ENCODE measurements around the gene FAM20A. TPM values are rescaled to one million over a fixed set of nuclear protein-coding genes. Genes with fewer than 3 reads are reported as not detected.

Gene FAM20A
- total RNA-seq, 1 donor from 2014 or later, result 0.14 TPM

- no peak for TF ChIP-seq CTCF (IDR thresholded peaks at IDR 0.05; ENCODE audit: insufficient read depth, low read depth, low read length)
- no peak for TF ChIP-seq EZH2 (IDR thresholded peaks at IDR 0.05; ENCODE audit: insufficient read depth, low read length)
- H3K36me3 Mint-ChIP-seq (ENCODE audit: low read depth, unreplicated experiment), result peaks cover 4% of the 10 kb centered on the region
Observed at GRCh38 chr17:68556551-68556950, 44.6 kb downstream of the FAM20A start.

GRCh38 chr17:68544111-68544915 is 56.9 kb downstream of the FAM20A start:
- Mint-ChIP-seq H3K36me3 (ENCODE audit: low read depth, unreplicated experiment) (peaks cover 7% of the 10 kb centered on the region), H3K9me3 (ENCODE audit: unreplicated experiment) (peaks cover 4% of the 10 kb centered on the region), H3K4me3 (ENCODE audit: unreplicated experiment) (peak overlapping the region; percentile 63), H3K4me1 (ENCODE audit: low read depth, unreplicated experiment) (no peaks in the 10 kb centered on the region), H3K27ac (ENCODE audit: unreplicated experiment) (no peak overlapping the region), H3K27me3 (ENCODE audit: low read depth, unreplicated experiment) (no peaks in the 10 kb centered on the region)
- peaks cover under 1% of the 10 kb centered on the region for H3K36me3 ChIP-seq (ENCODE audit: insufficient read depth, low read length)
- no peak for FAIRE-seq
- no peak for TF ChIP-seq EZH2 (IDR thresholded peaks at IDR 0.05; ENCODE audit: insufficient read depth, low read length)
- no peaks in the 10 kb centered on the region for H3K4me1 ChIP-seq (ENCODE audit: insufficient read depth, low read length)
- no peak for DNase-seq (ENCODE audit: low read depth)
- no peaks in the 10 kb centered on the region for H3K27me3 ChIP-seq (ENCODE audit: insufficient read depth, low read length)
- peaks cover 3% of the 10 kb centered on the region for H4K20me1 ChIP-seq (ENCODE audit: insufficient read depth, low read length)
- no peaks in the 10 kb centered on the region for H3K9me3 ChIP-seq (ENCODE audit: insufficient read depth, low read depth, low read length)
- H2AFZ ChIP-seq (ENCODE audit: low read depth, low read length), result no peak overlapping the region
- H3K79me2 ChIP-seq (ENCODE audit: insufficient read depth, low read length), result no peaks in the 10 kb centered on the region
- no peak overlapping the region for H3K9ac ChIP-seq (ENCODE audit: low read length)
- H3K27ac ChIP-seq (ENCODE audit: low read depth, low read length), result no peak overlapping the region
- no peak overlapping the region for H3K4me3 ChIP-seq (ENCODE audit: insufficient read depth, low read depth, low read length)
- H3K4me2 ChIP-seq (ENCODE audit: low read length), result no peak overlapping the region

More at GRCh38 chr17:68556551-68556950, 44.6 kb downstream of the FAM20A start:
- Mint-ChIP-seq H3K27me3 (ENCODE audit: low read depth, unreplicated experiment) (no peaks in the 10 kb centered on the region), H3K9me3 (ENCODE audit: unreplicated experiment) (no peaks in the 10 kb centered on the region), H3K4me1 (ENCODE audit: low read depth, unreplicated experiment) (no peaks in the 10 kb centered on the region), H3K27ac (ENCODE audit: unreplicated experiment) (no peak overlapping the region), H3K4me3 (ENCODE audit: unreplicated experiment) (no peak overlapping the region)
- H3K4me1 ChIP-seq (ENCODE audit: insufficient read depth, low read length), result no peaks in the 10 kb centered on the region
- no peaks in the 10 kb centered on the region for H3K79me2 ChIP-seq (ENCODE audit: insufficient read depth, low read length)
- no peak overlapping the region for H2AFZ ChIP-seq (ENCODE audit: low read depth, low read length)
- H3K27ac ChIP-seq (ENCODE audit: low read depth, low read length), result no peak overlapping the region
- FAIRE-seq (no peak), DNase-seq (ENCODE audit: low read depth) (no peak)
- H3K4me3 ChIP-seq (ENCODE audit: insufficient read depth, low read depth, low read length), result no peak overlapping the region
- no peaks in the 10 kb centered on the region for H4K20me1 ChIP-seq (ENCODE audit: insufficient read depth, low read length)
- H3K36me3 ChIP-seq (ENCODE audit: insufficient read depth, low read length), result no peaks in the 10 kb centered on the region
- H3K9me3 ChIP-seq (ENCODE audit: insufficient read depth, low read depth, low read length), result no peaks in the 10 kb centered on the region
- no peak overlapping the region for H3K4me2 ChIP-seq (ENCODE audit: low read length)
- H3K27me3 ChIP-seq (ENCODE audit: insufficient read depth, low read length), result no peaks in the 10 kb centered on the region
- no peak overlapping the region for H3K9ac ChIP-seq (ENCODE audit: low read length)

GRCh38 chr17:68542698-68543463 is 58.3 kb downstream of the FAM20A start:
- Histone ChIP-seq H3K79me2 (ENCODE audit: insufficient read depth, low read length) (no peaks in the 10 kb centered on the region), H3K9me3 (ENCODE audit: insufficient read depth, low read depth, low read length) (no peaks in the 10 kb centered on the region), H3K27me3 (ENCODE audit: insufficient read depth, low read length) (no peaks in the 10 kb centered on the region), H4K20me1 (ENCODE audit: insufficient read depth, low read length) (peaks cover 6% of the 10 kb centered on the region), H3K4me2 (ENCODE audit: low read length) (no peak overlapping the region), H3K36me3 (ENCODE audit: insufficient read depth, low read length) (peaks cover 2% of the 10 kb centered on the region), H3K9ac (ENCODE audit: low read length) (no peak overlapping the region), H3K4me3 (ENCODE audit: insufficient read depth, low read depth, low read length) (no peak overlapping the region), H3K27ac (ENCODE audit: low read depth, low read length) (no peak overlapping the region), H2AFZ (ENCODE audit: low read depth, low read length) (no peak overlapping the region), H3K4me1 (ENCODE audit: insufficient read depth, low read length) (no peaks in the 10 kb centered on the region)
- FAIRE-seq (no peak), DNase-seq (ENCODE audit: low read depth) (no peak)
- Mint-ChIP-seq H3K27me3 (ENCODE audit: low read depth, unreplicated experiment) (no peaks in the 10 kb centered on the region), H3K4me3 (ENCODE audit: unreplicated experiment) (no peak overlapping the region), H3K9me3 (ENCODE audit: unreplicated experiment) (peaks cover 4% of the 10 kb centered on the region), H3K4me1 (ENCODE audit: low read depth, unreplicated experiment) (no peaks in the 10 kb centered on the region), H3K27ac (ENCODE audit: unreplicated experiment) (no peak overlapping the region), H3K36me3 (ENCODE audit: low read depth, unreplicated experiment) (peaks cover 7% of the 10 kb centered on the region)
- no peak for TF ChIP-seq EZH2 (IDR thresholded peaks at IDR 0.05; ENCODE audit: insufficient read depth, low read length)
- TF ChIP-seq CTCF (IDR thresholded peaks at IDR 0.05; ENCODE audit: insufficient read depth, low read depth, low read length), result no peak
